Colonic mucosa (tissue), 4 donors: ENCODE results near the gene ISX. TPM values are rescaled to one million over a fixed set of nuclear protein-coding genes. Genes with fewer than 3 reads are reported as not detected.

Source experiments
- DNase-seq: peaks from one replicate; pipeline ENCODE4 v3.0.0-alpha.2; 2020
- H3K27ac ChIP-seq: fragments of 200-600 bp; one replicate; pipeline ENCODE4 v1.8.0; 2021
- H3K27me3 ChIP-seq: fragments of 200-600 bp; one replicate; pipeline ENCODE4 v1.8.0; 2021
- H3K36me3 ChIP-seq: fragments of 200-600 bp; one replicate; pipeline ENCODE4 v1.8.0; 2021
- H3K4me1 ChIP-seq: fragments of 200-600 bp; one replicate; pipeline ENCODE4 v1.8.0; 2021; ENCODE audit warnings: mild to moderate bottlenecking
- H3K4me3 ChIP-seq: fragments of 200-600 bp; one replicate; pipeline ENCODE4 v1.8.0; 2021
- H3K9ac ChIP-seq, 2 donors: one replicate each; pipeline ENCODE4 v1.7.0; 2013; ENCODE audit warnings: control low read depth in 2 of 2, low read depth in 2 of 2, low read length in 2 of 2
- H3K9me3 ChIP-seq: fragments of 200-600 bp; one replicate; pipeline ENCODE4 v1.8.0; 2021
- CTCF ChIP-seq: fragments of 200-600 bp; IDR thresholded peaks from one replicate; pipeline ENCODE4 v1.8.0; 2022; ENCODE audit warnings: antibody characterized with exemption, mild to moderate bottlenecking
- intact Hi-C: fragments of 100-400 bp; cut with DNase I; formaldehyde crosslinking; loops from one replicate; pipeline ENCODE4 v1.14.1; 2022
- total RNA-seq, 2 donors: library from RNA; stranded (reverse); fragmentation: NEBNext Ultra II Directional in 1 of 2; extraction: Animal tissue kit (Norgen Biotek cat#: 25700) in 1 of 2; gene quantifications; one replicate each; pipeline ENCODE4 v1.2.1, GENCODE V29; 2021
- donor health status: healthy.
- donor health status: DM: no; HTN: no; CAD: no.
- donor health status: DM: no; HTN: no; CAD: no.

Gene ISX
- total RNA-seq, 2 donors from 2014 or later: 36.4 to 53.1 TPM

- no peaks in the 10 kb centered on the region for H3K27me3 ChIP-seq
- TF ChIP-seq CTCF: no peak
- peak overlapping the region; percentile 26 for H3K27ac ChIP-seq
- intact Hi-C loops: no loop called here
- H3K4me1 ChIP-seq: no peaks in the 10 kb centered on the region
- H3K9ac ChIP-seq: peak overlapping the region in 1 of 2 donors; percentile 59
- H3K4me3 ChIP-seq: no peak overlapping the region
- H3K36me3 ChIP-seq: no peaks in the 10 kb centered on the region
- no peaks in the 10 kb centered on the region for H3K9me3 ChIP-seq
- no peak for DNase-seq
These were observed 69.2 kb downstream of the ISX start for GRCh38 chr22:35135165-35135564.

Other genes starting within 250 kb of the ISX start
- 10 to 100 TPM; 18.6 to 23.9 TPM for gene HMGXB4, start 191.3 kb downstream of the ISX start, total RNA-seq
- 10 to 100 TPM; 43.0 to 60.3 TPM for gene TOM1, start 233.7 kb downstream of the ISX start, total RNA-seq